ENCODE measurements around the gene ARAP3.

The ARAP3 gene

DNA sequence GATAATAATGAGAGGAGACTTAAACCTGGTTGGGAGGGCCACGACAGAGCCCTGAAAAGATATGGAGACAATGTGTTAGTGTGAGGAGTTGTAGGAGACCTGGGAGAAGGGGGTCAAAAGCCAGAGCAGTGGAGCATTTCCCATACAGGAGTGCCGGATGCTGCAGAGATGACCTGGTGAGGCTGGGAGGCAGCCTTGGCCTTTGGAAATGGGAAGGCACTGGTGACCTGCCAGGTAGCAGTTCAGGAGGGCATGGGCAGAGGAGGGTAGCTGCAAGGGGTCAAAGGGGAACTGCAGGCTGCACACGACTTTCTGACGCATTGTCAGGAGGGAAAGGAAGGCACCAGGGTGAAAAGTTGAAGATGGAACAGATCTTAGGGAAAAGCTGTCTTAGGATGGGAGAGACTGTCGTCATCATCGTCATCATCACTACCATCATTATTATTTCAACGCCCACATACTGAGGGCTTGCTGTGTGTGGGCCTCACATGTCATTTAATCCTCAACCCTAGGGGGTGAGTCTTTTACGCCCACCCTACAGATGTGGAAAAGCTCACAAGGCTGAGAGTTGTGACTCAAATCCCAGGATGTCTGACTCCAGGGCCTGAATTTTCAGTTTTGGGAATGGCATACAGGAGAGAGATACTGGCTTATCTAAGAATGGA lies 13.3 kb downstream of the ARAP3 start:
- no peak for DNase-seq (ENCODE audit: low spot score)

DNA sequence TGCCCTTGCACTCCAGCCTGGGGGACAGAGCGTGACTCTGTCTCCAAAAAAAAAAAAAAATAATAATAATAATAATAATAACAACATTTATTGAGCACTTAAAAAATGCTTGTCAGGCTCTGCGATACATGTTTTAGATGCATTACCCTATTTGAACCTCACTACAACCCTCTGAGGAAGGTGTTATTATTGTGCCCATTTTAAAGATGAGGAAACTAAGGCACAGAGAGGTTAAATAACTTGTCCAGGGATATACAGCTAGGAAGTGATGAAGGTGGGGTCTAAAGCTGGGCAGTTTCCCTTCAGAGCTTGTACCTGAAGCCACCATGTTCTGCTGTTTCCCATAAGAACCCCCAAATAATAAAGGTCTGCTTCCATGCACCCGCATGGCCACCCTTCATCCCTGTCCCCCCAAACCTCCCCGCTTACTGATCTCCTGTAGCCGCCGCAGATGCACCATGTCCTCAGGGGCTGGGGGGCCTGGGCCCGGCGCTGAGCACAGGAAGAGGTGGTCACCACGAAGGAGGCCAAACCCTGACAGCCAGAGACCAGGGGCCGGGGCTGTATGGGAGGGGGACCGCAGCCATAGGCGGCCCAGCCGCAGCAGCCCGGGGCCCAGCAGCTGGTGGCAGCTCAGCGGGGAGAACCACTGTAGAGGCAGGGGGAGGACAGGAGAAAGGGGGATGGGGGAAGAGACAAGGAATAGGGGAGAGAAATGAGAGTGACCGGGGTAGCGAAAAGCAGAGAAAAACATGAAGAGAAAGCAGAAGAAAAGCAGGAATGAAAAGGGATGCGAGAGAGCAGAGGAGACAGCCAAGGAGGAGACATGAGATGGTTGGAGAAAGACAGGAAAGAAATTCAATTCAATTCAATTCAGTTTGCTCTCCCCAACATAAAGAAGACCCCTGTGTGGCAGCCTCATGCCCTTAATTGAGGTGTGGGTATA lies 15.8 kb downstream of the ARAP3 start:
- DNase-seq (ENCODE audit: low spot score), result no peak

- peak; percentile 72 for DNase-seq (ENCODE audit: low spot score)
Measured at GRCh38 chr5:141664733-141665461, 17.1 kb downstream of the ARAP3 start.

GRCh38 chr5:141663506-141663905 lies 18.5 kb downstream of the ARAP3 start:
- DNase-seq (ENCODE audit: low spot score), result no peak

DNA sequence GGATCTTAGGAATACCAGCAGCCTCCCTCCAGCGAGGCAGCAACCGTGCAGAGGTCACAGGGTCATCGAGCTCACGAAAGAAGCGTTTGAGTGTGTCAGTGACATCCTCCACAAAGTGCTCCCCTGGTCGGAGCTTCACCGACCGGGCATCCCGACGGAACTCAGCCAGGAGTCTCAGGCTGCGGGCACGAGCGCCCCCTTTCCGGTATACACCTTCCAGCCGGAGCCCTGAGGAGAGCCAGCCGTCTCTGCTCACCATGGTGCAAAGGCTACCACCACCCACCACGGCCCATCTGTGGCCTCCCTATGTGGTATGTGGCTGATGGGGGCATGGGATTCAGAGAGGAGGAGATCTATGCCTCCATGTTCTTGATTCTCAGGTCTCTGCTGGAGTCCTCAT lies 20.0 kb downstream of the ARAP3 start:
- DNase-seq (ENCODE audit: low spot score), result no peak

GRCh38 chr5:141657937-141658545 lies 24.0 kb downstream of the ARAP3 start:
- DNase-seq (ENCODE audit: low spot score), result peak; percentile 96

DNA sequence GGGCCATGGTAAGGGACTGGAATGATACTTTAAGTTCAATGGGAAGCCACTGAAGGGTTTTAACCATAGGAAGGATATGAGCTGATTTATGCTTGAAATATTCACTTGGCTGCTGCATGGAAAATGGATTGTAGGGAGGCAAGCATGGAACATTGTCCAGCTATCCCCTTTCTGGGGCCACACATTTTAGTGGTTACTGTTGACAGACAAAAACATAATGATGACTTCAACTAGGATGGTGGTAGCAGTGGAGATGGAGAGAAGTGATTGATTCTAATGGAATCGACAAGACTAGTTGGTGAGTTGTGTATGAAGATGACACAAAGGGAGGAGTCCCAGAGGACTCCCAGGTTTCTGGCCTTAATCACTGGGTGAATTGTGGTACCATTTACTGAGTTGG lies 24.6 kb downstream of the ARAP3 start:
- DNase-seq (ENCODE audit: low spot score), result no peak

- no peak for DNase-seq (ENCODE audit: low spot score)
Measured at GRCh38 chr5:141656396-141656795, 25.6 kb downstream of the ARAP3 start.

DNA sequence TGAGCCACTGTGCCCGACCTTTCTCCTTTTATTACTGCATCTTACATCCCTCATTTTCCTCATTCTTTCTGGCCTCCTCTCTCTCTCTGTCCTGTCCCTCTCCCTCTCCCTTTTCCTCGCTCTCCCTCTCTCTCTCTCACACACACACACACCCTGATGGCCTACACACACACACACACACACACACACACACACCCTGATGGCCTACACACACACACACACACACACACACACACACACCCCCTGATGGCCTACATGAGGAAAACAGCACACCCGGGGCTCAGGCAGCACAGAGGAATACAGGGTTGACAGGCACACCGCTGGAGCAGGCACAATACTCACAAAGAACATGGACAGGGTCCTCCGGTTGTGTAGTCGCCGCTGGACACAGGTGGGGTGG lies 27.0 kb downstream of the ARAP3 start:
- no peak for DNase-seq (ENCODE audit: low spot score)

GRCh38 chr5:141654298-141654697 lies 27.7 kb downstream of the ARAP3 start:
- peak; percentile 93 for DNase-seq (ENCODE audit: low spot score)

DNA sequence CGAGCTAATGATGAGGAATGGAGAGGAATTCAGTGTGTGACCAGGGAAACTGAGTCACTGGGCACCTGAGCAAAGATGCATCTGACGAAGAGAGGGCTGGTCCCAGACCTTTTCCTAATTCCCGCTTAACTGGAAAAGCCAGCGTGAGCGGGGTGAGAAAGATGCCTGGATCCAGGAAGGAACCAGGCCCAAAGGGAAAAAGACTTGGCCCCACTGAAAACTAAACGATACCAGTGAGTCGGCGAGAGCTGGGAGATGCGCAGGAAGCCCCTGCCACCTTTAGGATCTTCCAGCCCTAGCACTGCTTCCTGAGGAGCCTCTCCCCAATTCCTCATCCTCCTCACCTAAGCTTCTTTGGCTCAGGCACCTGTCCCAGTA lies 30.3 kb downstream of the ARAP3 start:
- DNase-seq (ENCODE audit: low spot score), result no peak

GRCh38 chr5:141650851-141651727 lies 30.9 kb downstream of the ARAP3 start, which contains the start of gene FCHSD1:
Gene FCHSD1 (minus strand): TSS chr5:141651418. CDS start chr5:141651368, 50 bp downstream.
- peak; percentile 82 for DNase-seq (ENCODE audit: low spot score)

DNA sequence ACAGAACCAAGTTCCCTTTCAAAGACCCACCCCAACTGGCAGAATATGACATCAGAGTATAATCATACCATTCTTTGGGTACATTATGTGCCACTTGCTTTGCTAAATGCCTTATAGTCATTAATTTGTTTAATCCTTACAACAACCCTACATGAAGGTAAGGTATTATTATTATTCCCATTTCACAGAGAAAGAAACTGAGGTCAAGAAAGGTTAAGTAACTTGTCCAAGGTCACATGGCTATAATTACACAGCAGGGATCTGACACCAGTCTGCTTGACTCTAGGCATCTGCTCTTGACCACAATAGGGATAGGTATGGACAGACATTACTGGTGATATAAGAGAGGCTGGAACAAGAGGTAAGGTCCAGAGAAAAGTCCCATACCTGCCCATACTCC lies 32.1 kb downstream of the ARAP3 start:
- no peak for DNase-seq (ENCODE audit: low spot score)

DNA sequence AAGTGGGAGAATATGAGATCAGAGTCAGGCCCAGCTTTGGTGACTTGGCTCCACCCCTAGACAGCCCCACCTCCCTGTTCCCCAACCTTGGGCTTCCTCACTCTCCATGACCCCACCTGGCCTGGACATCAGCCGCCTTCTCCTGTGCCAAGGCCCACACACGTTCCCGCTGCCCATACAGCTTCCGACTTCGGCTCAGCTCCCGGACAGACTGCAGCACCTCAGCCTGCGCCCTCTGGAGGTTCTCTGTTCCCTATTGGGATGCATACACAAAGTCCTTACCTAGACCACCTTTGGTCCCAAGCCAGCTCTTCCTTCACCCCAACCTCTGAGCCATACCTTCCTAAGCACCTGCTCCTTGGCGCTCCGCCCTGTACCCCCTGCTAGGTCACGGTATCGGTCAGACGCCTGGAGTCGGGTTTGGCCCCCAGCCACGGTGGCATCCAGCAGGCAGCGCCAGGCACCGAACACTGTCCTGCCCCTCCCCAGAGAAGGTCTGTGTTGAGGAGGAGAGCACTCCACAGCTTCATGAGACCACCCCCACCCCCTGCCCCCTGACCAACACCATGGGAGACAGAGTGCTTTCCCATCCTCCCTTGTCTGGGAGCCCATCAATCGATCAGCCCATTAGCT lies 32.9 kb downstream of the ARAP3 start:
- no peak for DNase-seq (ENCODE audit: low spot score)

GRCh38 chr5:141647851-141648250 lies 34.2 kb downstream of the ARAP3 start:
- no peak for DNase-seq (ENCODE audit: low spot score)

DNA sequence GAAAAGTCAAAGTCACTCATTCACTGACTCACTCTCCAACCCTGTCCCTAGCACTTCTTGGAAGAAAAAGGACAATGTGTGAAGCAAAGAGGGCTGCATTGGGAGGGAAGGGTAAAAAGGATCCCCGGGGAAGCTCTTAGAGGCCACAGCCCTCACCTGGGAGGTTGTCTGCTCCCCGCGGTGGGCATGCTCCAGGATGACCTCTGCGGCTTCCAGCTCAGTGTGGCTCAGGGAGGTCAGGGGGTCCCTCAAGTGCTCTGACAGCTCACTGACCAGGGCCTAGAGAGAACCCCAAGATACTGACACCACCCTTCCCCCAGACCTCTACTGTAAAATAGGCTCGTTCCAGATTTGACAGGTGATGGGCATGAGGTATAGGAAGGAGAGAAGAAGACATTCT lies 34.8 kb downstream of the ARAP3 start:
- DNase-seq (ENCODE audit: low spot score), result no peak

DNA sequence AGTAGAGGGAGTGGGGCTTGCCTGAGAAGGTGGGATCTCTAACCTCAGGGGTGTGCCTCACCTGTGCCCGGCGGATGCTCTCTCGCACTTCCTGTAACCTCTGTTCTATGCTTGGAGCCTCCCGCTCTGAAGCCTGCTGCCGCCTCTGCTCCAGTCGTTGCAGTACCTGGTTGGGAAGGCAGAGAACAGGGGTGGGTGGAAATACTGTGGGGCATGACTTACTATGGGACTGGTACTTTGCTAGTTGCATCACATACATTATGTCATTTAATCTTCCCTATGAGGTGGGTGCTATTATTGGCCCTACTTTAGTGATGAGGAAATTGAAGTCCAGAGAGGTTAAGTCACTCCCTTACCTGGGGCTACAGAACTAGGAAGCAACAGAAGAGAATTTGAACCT lies 36.0 kb downstream of the ARAP3 start:
- peak; percentile 33 for DNase-seq (ENCODE audit: low spot score)

GRCh38 chr5:141641634-141642267 lies 40.3 kb downstream of the ARAP3 start:
- DNase-seq (ENCODE audit: low spot score), result peak; percentile 91

DNA sequence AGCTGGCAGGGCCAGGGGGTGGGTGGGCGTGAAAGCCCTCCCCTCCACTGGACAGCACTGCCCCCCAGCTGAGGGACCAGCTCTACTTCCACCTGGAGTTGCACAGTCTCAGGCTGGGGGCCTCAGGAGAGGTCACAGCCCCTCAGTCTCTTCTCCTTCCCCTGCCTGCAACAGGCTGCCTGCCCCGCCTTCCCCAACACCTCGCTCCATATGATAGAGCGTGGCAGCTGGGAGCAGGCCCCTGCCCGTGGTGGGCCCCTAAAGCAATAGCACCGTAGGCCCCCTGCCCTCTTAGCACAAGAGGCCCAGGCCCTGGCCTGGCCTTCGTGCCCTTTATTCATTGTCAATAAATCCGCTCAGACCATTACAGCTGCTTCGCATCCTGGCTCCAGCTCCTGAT lies 41.3 kb downstream of the ARAP3 start:
- no peak for DNase-seq (ENCODE audit: low spot score)

DNA sequence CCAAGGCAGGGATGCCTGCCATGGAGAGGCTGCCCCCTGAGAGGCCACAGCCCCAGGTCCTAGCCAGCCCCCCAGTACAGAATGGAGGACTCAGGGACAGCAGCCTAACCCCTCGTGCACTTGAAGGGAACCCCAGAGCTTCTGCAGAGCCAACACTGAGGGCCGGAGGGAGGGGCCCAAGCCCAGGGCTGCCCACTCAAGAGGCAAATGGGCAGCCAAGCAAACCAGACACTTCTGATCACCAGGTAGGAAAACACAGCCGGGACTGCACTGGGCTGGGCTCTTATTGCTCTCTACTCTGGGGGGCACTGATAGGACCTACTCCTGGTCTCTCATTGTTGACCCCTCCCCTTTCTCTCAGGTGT lies 42.0 kb downstream of the ARAP3 start:
- DNase-seq (ENCODE audit: low spot score), result no peak
